K562 (cell line): ENCODE measurements around the gene ITGA11. TPM values are rescaled to one million over a fixed set of nuclear protein-coding genes. Genes with fewer than 3 reads are reported as not detected.

ENCODE experiments used
- HDAC8 ChIP-seq: fragments of 450-650 bp; IDR thresholded peaks from 2 replicates; pipeline ENCODE4 v1.6.1; 2016; ENCODE audit warnings: mild to moderate bottlenecking, missing genetic modification characterization, moderate library complexity, missing compliant biosample characterization
- SP2 ChIP-seq: IDR thresholded peaks from 2 replicates; pipeline ENCODE4 v1.6.1; 2011; ENCODE audit warnings: mild to moderate bottlenecking, low read depth, low read length, moderate library complexity; ENCODE audit not compliant: poor library complexity, severe bottlenecking; ENCODE audit errors: extremely low read depth
- ZNF311 ChIP-seq: fragments of 250-450 bp; sonication (Bioruptor Pico); IDR thresholded peaks from 2 replicates; pipeline ENCODE4 v1.4.0; 2020; ENCODE audit warnings: mild to moderate bottlenecking, moderate library complexity
- ZNF41 ChIP-seq: fragments of 250-450 bp; sonication (Bioruptor Pico); conservative IDR thresholded peaks from 2 replicates; pipeline ENCODE4 v1.4.0; 2020; ENCODE audit warnings: mild to moderate bottlenecking
- ZNF436 ChIP-seq: fragments of 250-450, 450-650 bp; sonication (Bioruptor Pico); formaldehyde crosslinking; IDR thresholded peaks from 2 replicates; pipeline ENCODE4 v1.7.0; 2020; ENCODE audit warnings: mild to moderate bottlenecking
- ZZZ3 ChIP-seq: fragments of 450-650 bp; IDR thresholded peaks from 2 replicates; pipeline ENCODE4 v1.6.1; 2016; ENCODE audit warnings: antibody characterized with exemption, mild to moderate bottlenecking, moderate library complexity
- polyA plus RNA-seq, 8 experiments: library from polyadenylated mRNA; depleted of rRNA in 4 of 8; stranded (reverse) in 5 of 8; unstranded in 3 of 8; fragments of >200 nt; fragmentation: Nextera tagmentation in 2 of 8; fragmentation: Illumina TruSeq in 1 of 8; extraction: Ambion mirVana in 2 of 8; extraction: Trizol in 1 of 8; gene quantifications; 2 replicates each; pipeline versions ENCODE4 v1.2.1 to v1.2.3, GENCODE V29; 2011 to 2014; ENCODE audit warnings: inconsistent platforms in 1 of 8, missing spikeins in 1 of 8
- total RNA-seq, 7 experiments: library from RNA; depleted of rRNA in 6 of 7; stranded (reverse); fragments of >200 nt in 6 of 7; fragmentation: Illumina TruSeq in 2 of 7; extraction: Trizol in 2 of 7; gene quantifications; 2 replicates each; pipeline versions ENCODE4 v1.2.1 to v1.2.3, GENCODE V29; 2011 to 2021; ENCODE audit warnings: low replicate concordance in 1 of 7
- TF ChIP-seq, protein P1 (sequence below): fragments of 450-650 bp; IDR thresholded peaks from 2 replicates; pipeline ENCODE4 v1.6.1; 2016; ENCODE audit warnings: mild to moderate bottlenecking, moderate library complexity
- TF ChIP-seq, protein P2 (sequence below), 3 experiments: IDR thresholded peaks in 2 of 3; conservative IDR thresholded peaks in 1 of 3; 2 replicates each; pipeline ENCODE4 v1.5.1; 2011 to 2012; ENCODE audit warnings: low read length in 3 of 3, mild to moderate bottlenecking in 3 of 3, control low read depth in 2 of 3, improper control_type of control experiment in 1 of 3, inconsistent platforms in 1 of 3, low read depth in 1 of 3, mixed read lengths in 1 of 3, moderate library complexity in 1 of 3; ENCODE audit not compliant: insufficient read depth in 2 of 3

ITGA11 gene
- total and polyA plus RNA-seq, 9 of the 15 experiments (the other 6 are each of a cell fraction or from before 2014, with no cell fraction given) = 0.01 TPM; not detected in 8

DNA sequence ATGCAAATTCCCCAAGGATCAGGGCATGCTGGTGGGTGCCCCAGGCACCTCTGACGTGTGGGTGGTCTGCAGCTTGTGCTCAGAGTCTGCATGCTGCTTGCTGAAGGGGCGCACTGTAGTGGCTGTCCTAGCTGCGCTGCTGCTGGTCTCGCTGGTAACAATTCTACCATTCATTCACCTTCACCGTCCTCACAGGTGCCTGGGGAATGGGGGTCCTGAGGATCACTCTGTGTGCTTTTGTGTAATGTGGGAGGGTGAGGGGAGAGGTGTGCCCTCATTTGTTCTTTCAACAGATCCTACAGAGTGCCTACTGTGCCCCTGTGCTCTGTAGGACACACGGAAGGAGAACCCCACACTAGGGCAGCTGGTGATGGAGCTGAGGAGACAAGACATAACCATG is 2.1 kb upstream of the ITGA11 start (continued):
- TF ChIP-seq, protein P1, sequence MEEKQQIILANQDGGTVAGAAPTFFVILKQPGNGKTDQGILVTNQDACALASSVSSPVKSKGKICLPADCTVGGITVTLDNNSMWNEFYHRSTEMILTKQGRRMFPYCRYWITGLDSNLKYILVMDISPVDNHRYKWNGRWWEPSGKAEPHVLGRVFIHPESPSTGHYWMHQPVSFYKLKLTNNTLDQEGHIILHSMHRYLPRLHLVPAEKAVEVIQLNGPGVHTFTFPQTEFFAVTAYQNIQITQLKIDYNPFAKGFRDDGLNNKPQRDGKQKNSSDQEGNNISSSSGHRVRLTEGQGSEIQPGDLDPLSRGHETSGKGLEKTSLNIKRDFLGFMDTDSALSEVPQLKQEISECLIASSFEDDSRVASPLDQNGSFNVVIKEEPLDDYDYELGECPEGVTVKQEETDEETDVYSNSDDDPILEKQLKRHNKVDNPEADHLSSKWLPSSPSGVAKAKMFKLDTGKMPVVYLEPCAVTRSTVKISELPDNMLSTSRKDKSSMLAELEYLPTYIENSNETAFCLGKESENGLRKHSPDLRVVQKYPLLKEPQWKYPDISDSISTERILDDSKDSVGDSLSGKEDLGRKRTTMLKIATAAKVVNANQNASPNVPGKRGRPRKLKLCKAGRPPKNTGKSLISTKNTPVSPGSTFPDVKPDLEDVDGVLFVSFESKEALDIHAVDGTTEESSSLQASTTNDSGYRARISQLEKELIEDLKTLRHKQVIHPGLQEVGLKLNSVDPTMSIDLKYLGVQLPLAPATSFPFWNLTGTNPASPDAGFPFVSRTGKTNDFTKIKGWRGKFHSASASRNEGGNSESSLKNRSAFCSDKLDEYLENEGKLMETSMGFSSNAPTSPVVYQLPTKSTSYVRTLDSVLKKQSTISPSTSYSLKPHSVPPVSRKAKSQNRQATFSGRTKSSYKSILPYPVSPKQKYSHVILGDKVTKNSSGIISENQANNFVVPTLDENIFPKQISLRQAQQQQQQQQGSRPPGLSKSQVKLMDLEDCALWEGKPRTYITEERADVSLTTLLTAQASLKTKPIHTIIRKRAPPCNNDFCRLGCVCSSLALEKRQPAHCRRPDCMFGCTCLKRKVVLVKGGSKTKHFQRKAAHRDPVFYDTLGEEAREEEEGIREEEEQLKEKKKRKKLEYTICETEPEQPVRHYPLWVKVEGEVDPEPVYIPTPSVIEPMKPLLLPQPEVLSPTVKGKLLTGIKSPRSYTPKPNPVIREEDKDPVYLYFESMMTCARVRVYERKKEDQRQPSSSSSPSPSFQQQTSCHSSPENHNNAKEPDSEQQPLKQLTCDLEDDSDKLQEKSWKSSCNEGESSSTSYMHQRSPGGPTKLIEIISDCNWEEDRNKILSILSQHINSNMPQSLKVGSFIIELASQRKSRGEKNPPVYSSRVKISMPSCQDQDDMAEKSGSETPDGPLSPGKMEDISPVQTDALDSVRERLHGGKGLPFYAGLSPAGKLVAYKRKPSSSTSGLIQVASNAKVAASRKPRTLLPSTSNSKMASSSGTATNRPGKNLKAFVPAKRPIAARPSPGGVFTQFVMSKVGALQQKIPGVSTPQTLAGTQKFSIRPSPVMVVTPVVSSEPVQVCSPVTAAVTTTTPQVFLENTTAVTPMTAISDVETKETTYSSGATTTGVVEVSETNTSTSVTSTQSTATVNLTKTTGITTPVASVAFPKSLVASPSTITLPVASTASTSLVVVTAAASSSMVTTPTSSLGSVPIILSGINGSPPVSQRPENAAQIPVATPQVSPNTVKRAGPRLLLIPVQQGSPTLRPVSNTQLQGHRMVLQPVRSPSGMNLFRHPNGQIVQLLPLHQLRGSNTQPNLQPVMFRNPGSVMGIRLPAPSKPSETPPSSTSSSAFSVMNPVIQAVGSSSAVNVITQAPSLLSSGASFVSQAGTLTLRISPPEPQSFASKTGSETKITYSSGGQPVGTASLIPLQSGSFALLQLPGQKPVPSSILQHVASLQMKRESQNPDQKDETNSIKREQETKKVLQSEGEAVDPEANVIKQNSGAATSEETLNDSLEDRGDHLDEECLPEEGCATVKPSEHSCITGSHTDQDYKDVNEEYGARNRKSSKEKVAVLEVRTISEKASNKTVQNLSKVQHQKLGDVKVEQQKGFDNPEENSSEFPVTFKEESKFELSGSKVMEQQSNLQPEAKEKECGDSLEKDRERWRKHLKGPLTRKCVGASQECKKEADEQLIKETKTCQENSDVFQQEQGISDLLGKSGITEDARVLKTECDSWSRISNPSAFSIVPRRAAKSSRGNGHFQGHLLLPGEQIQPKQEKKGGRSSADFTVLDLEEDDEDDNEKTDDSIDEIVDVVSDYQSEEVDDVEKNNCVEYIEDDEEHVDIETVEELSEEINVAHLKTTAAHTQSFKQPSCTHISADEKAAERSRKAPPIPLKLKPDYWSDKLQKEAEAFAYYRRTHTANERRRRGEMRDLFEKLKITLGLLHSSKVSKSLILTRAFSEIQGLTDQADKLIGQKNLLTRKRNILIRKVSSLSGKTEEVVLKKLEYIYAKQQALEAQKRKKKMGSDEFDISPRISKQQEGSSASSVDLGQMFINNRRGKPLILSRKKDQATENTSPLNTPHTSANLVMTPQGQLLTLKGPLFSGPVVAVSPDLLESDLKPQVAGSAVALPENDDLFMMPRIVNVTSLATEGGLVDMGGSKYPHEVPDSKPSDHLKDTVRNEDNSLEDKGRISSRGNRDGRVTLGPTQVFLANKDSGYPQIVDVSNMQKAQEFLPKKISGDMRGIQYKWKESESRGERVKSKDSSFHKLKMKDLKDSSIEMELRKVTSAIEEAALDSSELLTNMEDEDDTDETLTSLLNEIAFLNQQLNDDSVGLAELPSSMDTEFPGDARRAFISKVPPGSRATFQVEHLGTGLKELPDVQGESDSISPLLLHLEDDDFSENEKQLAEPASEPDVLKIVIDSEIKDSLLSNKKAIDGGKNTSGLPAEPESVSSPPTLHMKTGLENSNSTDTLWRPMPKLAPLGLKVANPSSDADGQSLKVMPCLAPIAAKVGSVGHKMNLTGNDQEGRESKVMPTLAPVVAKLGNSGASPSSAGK = no peak
- TF ChIP-seq ZZZ3 = no peak
- no peak for TF ChIP-seq HDAC8
- no peak for TF ChIP-seq ZNF436 (CRISPR knock-in tag)
- TF ChIP-seq ZNF311 = no peak
- TF ChIP-seq, protein P2, sequence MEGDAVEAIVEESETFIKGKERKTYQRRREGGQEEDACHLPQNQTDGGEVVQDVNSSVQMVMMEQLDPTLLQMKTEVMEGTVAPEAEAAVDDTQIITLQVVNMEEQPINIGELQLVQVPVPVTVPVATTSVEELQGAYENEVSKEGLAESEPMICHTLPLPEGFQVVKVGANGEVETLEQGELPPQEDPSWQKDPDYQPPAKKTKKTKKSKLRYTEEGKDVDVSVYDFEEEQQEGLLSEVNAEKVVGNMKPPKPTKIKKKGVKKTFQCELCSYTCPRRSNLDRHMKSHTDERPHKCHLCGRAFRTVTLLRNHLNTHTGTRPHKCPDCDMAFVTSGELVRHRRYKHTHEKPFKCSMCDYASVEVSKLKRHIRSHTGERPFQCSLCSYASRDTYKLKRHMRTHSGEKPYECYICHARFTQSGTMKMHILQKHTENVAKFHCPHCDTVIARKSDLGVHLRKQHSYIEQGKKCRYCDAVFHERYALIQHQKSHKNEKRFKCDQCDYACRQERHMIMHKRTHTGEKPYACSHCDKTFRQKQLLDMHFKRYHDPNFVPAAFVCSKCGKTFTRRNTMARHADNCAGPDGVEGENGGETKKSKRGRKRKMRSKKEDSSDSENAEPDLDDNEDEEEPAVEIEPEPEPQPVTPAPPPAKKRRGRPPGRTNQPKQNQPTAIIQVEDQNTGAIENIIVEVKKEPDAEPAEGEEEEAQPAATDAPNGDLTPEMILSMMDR (IDR thresholded peaks at IDR 0.05 in 2 of 3, conservative IDR thresholded peaks at IDR 0.05 in 1 of 3; ENCODE audit: insufficient read depth in 2 of 3, low read depth in 1 of 3, low read length in 3 of 3) = no peak
- no peak for TF ChIP-seq SP2
- TF ChIP-seq ZNF41 (CRISPR knock-in tag) = no peak
